ENCODE data around the gene GPALPP1. TPM values are rescaled to one million over a fixed set of nuclear protein-coding genes. Genes with fewer than 3 reads are reported as not detected.

GPALPP1 gene
- total RNA-seq, 2 donors from 2014 or later, result 24.6 to 29.7 TPM

GRCh38 chr13:45036206-45036605 lies 46.9 kb downstream of the GPALPP1 start:
- no peak for DNase-seq (ENCODE audit: low spot score)
- H3K27ac ChIP-seq, result no peak overlapping the region
- intact Hi-C loops (cut with DNase I), result no loop called here
- no peaks in the 10 kb centered on the region for H3K27me3 ChIP-seq (replicated peaks; ENCODE audit: insufficient read depth)
- no peak overlapping the region for H3K4me3 ChIP-seq
- no peaks in the 10 kb centered on the region for H3K9me3 ChIP-seq
- TF ChIP-seq POLR2AphosphoS5 (IDR thresholded peaks at IDR 0.05) (no peak), POLR2A (IDR thresholded peaks at IDR 0.05) (no peak)
- TF ChIP-seq, protein P1, sequence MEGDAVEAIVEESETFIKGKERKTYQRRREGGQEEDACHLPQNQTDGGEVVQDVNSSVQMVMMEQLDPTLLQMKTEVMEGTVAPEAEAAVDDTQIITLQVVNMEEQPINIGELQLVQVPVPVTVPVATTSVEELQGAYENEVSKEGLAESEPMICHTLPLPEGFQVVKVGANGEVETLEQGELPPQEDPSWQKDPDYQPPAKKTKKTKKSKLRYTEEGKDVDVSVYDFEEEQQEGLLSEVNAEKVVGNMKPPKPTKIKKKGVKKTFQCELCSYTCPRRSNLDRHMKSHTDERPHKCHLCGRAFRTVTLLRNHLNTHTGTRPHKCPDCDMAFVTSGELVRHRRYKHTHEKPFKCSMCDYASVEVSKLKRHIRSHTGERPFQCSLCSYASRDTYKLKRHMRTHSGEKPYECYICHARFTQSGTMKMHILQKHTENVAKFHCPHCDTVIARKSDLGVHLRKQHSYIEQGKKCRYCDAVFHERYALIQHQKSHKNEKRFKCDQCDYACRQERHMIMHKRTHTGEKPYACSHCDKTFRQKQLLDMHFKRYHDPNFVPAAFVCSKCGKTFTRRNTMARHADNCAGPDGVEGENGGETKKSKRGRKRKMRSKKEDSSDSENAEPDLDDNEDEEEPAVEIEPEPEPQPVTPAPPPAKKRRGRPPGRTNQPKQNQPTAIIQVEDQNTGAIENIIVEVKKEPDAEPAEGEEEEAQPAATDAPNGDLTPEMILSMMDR (IDR thresholded peaks at IDR 0.05), result no peak
- H3K4me1 ChIP-seq (replicated peaks), result no peaks in the 10 kb centered on the region
- no peaks in the 10 kb centered on the region for H3K36me3 ChIP-seq

- no peaks in the 10 kb centered on the region for H3K9me3 ChIP-seq
- H3K4me1 ChIP-seq (replicated peaks), result no peaks in the 10 kb centered on the region
- no peaks in the 10 kb centered on the region for H3K36me3 ChIP-seq
- H3K27ac ChIP-seq, result no peak overlapping the region
- DNase-seq (ENCODE audit: low spot score), result no peak
- 100% methylated on average over 1 of the region's 1 CpG for WGBS
- H3K27me3 ChIP-seq (replicated peaks; ENCODE audit: insufficient read depth), result no peaks in the 10 kb centered on the region
- no peak overlapping the region for H3K4me3 ChIP-seq
- intact Hi-C loops (cut with DNase I), result no loop called here
- TF ChIP-seq POLR2AphosphoS5 (IDR thresholded peaks at IDR 0.05) (no peak), POLR2A (IDR thresholded peaks at IDR 0.05) (no peak)
- TF ChIP-seq, protein P1 (IDR thresholded peaks at IDR 0.05), result no peak
Measured at GRCh38 chr13:45040173-45040572, 50.8 kb downstream of the GPALPP1 start.

- DNase-seq (ENCODE audit: low spot score), result no peak
- no peaks in the 10 kb centered on the region for H3K27me3 ChIP-seq (replicated peaks; ENCODE audit: insufficient read depth)
- TF ChIP-seq POLR2A (IDR thresholded peaks at IDR 0.05), result no peak
- no peak for TF ChIP-seq POLR2AphosphoS5 (IDR thresholded peaks at IDR 0.05)
- TF ChIP-seq, protein P1 (IDR thresholded peaks at IDR 0.05), result no peak
- 87% methylated on average over 3 of the region's 3 CpGs for WGBS
- no peaks in the 10 kb centered on the region for H3K9me3 ChIP-seq
- H3K4me3 ChIP-seq, result no peak overlapping the region
- H3K27ac ChIP-seq, result no peak overlapping the region
- H3K36me3 ChIP-seq, result no peaks in the 10 kb centered on the region
- no peaks in the 10 kb centered on the region for H3K4me1 ChIP-seq (replicated peaks)
- intact Hi-C loops (cut with DNase I), result no loop called here
Measured at GRCh38 chr13:45040622-45041021, 51.3 kb downstream of the GPALPP1 start.

GRCh38 chr13:45042539-45042938 lies 53.2 kb downstream of the GPALPP1 start:
- no peak overlapping the region for H3K4me3 ChIP-seq
- no peaks in the 10 kb centered on the region for H3K9me3 ChIP-seq
- H3K27me3 ChIP-seq (replicated peaks; ENCODE audit: insufficient read depth), result no peaks in the 10 kb centered on the region
- DNase-seq (ENCODE audit: low spot score), result no peak
- TF ChIP-seq POLR2AphosphoS5 (IDR thresholded peaks at IDR 0.05) (no peak), POLR2A (IDR thresholded peaks at IDR 0.05) (no peak)
- TF ChIP-seq, protein P1 (IDR thresholded peaks at IDR 0.05), result no peak
- WGBS, result 74% methylated on average over 3 of the region's 3 CpGs
- no peak overlapping the region for H3K27ac ChIP-seq
- H3K36me3 ChIP-seq, result no peaks in the 10 kb centered on the region
- H3K4me1 ChIP-seq (replicated peaks), result no peaks in the 10 kb centered on the region
- intact Hi-C loops (cut with DNase I), result no loop called here

GRCh38 chr13:45046445-45046844 lies 57.1 kb downstream of the GPALPP1 start:
- peak overlapping the region; percentile 19 to 33 for H3K4me3 ChIP-seq
- no peak for DNase-seq (ENCODE audit: low spot score)
- H3K27ac ChIP-seq, result no peak overlapping the region
- H3K9me3 ChIP-seq, result no peaks in the 10 kb centered on the region
- no peaks in the 10 kb centered on the region for H3K36me3 ChIP-seq
- no peaks in the 10 kb centered on the region for H3K4me1 ChIP-seq (replicated peaks)
- intact Hi-C loops (cut with DNase I), result loop anchor here (5.0 kb wide), 1 partner anchor 261 kb away; no protein-coding TSS in a partner anchor
- TF ChIP-seq, protein P1 (IDR thresholded peaks at IDR 0.05), result no peak
- TF ChIP-seq POLR2AphosphoS5 (IDR thresholded peaks at IDR 0.05), result no peak
- no peaks in the 10 kb centered on the region for H3K27me3 ChIP-seq (replicated peaks; ENCODE audit: insufficient read depth)
- WGBS, result 83% methylated on average over 4 of the region's 4 CpGs

All from prostate gland (tissue), 2 donors.